AG09319 (cell line): ENCODE data around the gene STRC.
A peak's percentile ranks its signal among the peaks of the same experiment; 100 is the strongest.
"Not testable (repeated sequence)": the region's sequence is repeated elsewhere in the genome, so short reads cannot be mapped to it uniquely, and the experiment has no call there.

ENCODE experiments used
- DNase-seq: peaks from one replicate; pipeline ENCODE4 v3.0.0-alpha.2; 2010; ENCODE audit warnings: low read depth; ENCODE audit errors: extremely low read depth
- CTCF ChIP-seq: IDR thresholded peaks from 2 replicates; pipeline ENCODE4 v1.5.1; 2011; ENCODE audit warnings: low read depth, mild to moderate bottlenecking, inconsistent platforms, low read length, moderate library complexity

The STRC gene

DNA sequence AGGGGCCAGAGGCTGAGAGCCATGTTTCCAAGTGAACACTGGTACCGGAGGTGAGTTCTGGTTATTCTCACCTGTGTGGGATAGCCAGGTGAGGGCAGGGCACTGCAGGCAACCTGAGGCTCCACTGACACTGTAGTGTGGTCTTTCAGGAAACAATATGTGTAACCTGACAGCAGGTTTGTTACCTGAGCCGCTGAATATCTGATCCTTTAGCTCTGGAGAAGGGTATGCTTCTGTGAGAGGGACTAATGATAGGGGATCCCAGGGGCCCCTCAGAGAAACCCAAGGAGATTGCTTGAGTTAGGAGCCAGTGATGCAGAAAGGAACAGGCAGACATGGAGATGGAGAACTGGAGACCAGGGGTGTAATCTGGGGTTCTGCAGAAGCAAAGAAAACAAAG is at the start of gene STRC:
Gene STRC (minus strand): TSS at position 101 of the 400 bp plus-strand sequence. CDS start 78 bp downstream, at position 23.
- not testable (repeated sequence) for DNase-seq

DNA sequence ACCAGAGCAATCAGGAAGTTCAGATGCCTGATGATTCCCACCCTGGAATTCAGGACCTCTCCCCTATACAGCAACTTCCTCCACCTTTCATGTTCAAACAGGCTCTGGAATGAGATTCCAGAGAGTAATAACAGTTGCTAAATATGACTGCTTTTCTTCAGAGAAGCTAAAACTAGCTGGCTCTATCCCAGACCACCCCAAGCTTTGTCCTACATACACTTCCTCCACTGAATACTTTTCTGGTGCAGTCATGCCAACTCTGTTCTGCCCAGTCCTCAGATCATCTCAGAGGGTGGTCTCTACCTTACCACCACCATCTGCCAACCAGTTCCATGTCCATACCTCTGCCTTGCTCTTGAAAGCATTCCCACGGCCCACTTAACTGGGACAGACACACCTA is 47.6 kb upstream of the STRC start:
- not testable (repeated sequence) for DNase-seq

- DNase-seq: not testable (repeated sequence)
Observed at GRCh38 chr15:43663333-43663732, 44.7 kb upstream of the STRC start.

DNA sequence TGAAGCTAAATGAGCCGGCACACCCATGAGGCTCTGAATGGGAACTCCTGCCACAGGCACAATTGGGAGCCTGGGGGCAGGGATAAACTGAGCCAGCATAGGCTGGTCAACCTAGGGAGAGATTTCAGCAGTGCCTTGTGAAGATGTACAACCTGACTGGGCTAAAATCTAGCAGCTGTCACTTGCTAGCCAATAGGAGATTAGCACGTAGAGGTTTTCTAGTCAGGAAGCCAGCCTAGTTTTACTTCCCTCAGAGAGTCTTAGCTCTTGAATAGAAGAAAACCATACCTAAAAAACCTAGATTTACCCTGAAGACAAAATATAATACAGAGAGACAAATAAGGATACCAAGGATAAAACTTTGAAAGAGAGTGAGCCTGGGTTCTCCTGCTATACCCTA is 43.7 kb upstream of the STRC start:
- not testable (repeated sequence) for DNase-seq

- not testable (repeated sequence) for DNase-seq
Observed at GRCh38 chr15:43659727-43660126, 41.1 kb upstream of the STRC start.

GRCh38 chr15:43649430-43649926 is 30.9 kb upstream of the STRC start:
- not testable (repeated sequence) for DNase-seq

- TF ChIP-seq CTCF: no peak
- DNase-seq: no peak
Observed at GRCh38 chr15:43648649-43649429, 30.2 kb upstream of the STRC start, which contains the start of gene CATSPER2. TSS of gene CATSPER2 (minus strand) at chr15:43648844. CDS start at chr15:43648061, 783 bp downstream.

GRCh38 chr15:43638464-43639204 is 20.0 kb upstream of the STRC start:
- DNase-seq: not testable (repeated sequence)

- not testable (repeated sequence) for DNase-seq
Observed at GRCh38 chr15:43626937-43627336, 8.3 kb upstream of the STRC start.

- TF ChIP-seq CTCF: no peak
- no peak for DNase-seq
Observed at GRCh38 chr15:43625106-43625505, 6.5 kb upstream of the STRC start.

GRCh38 chr15:43622068-43622799 is 3.6 kb upstream of the STRC start:
- DNase-seq: not testable (repeated sequence)

GRCh38 chr15:43617750-43618149 is 850 bp downstream of the STRC start:
- DNase-seq: not testable (repeated sequence)

DNA sequence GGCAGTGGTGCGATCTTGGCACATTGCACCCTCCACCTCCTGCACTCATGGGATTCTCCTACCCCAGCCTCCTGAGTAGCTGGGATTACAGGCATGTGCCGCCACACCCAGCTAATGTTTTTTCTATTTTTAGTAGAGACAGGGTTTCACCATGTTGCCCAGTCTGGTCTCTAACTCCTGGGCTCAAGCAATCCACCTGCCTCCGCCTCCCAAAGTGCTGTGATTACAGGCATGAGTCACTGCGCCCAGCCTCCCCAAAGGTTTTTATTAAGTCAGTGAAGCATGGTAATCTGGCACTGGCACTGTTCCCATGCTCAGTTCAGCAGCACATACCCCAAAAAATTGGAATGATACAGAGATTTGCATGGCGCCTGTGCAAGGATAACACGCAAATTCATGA is 16.4 kb downstream of the STRC start:
- DNase-seq: peak; percentile 44

- not testable (repeated sequence) for DNase-seq
Observed at GRCh38 chr15:43600200-43600599, 18.4 kb downstream of the STRC start.

DNA sequence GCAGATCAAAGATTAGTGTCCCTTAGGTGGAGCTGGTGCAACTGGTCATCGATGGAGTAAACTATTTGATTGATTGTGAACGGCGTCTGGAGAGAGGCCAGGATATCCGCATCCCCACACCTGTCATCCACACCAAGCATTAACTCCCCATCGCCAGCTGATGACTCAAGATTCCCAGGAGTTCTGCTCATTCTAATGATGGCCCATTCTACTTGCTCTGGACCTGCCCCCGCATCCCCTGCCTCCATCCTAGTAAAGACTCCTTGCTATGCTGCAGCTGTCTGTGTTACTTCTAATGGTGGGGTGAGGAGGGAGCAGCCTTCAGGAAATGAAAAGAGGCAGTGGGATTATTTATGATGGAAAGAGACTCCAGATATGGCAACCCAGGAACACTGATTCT is 19.5 kb downstream of the STRC start:
- DNase-seq: not testable (repeated sequence)

- DNase-seq: not testable (repeated sequence)
Observed at GRCh38 chr15:43593328-43594190, 25.0 kb downstream of the STRC start, which contains the start of gene CKMT1B. TSS of gene CKMT1B (plus strand) at chr15:43594027. CDS start at chr15:43594219, 192 bp downstream.

GRCh38 chr15:43592841-43593240 is 25.8 kb downstream of the STRC start:
- not testable (repeated sequence) for DNase-seq
